Activated effector memory CD4-positive, alpha-beta T cell treated with anti-CD3 and anti-CD28 coated beads, Interleukin-2, amount 50 U/mL, for 16 hours (primary cell): ENCODE measurements around the gene DHTKD1.
"Not testable (repeated sequence)": the region's sequence is repeated elsewhere in the genome, so short reads cannot be mapped to it uniquely, and the experiment has no call there.

Experiments used
- DNase-seq: peaks from one replicate; pipeline ENCODE4 v3.0.0-alpha.2; 2020

Gene DHTKD1

GRCh38 chr10:12063483-12063818, 5.3 kb upstream of the DHTKD1 start:
- no peak for DNase-seq

GRCh38 chr10:12067336-12067735, 1.4 kb upstream of the DHTKD1 start:
- DNase-seq, result no peak

GRCh38 chr10:12071441-12071840, 2.7 kb downstream of the DHTKD1 start:
- not testable (repeated sequence) for DNase-seq

GRCh38 chr10:12073526-12073925, 4.8 kb downstream of the DHTKD1 start:
- DNase-seq, result no peak

GRCh38 chr10:12077580-12078180, 8.9 kb downstream of the DHTKD1 start:
- DNase-seq, result no peak

- DNase-seq, result no peak
Observed at GRCh38 chr10:12081470-12081869, 12.7 kb downstream of the DHTKD1 start.

GRCh38 chr10:12081879-12082557, 13.3 kb downstream of the DHTKD1 start:
- DNase-seq, result no peak

GRCh38 chr10:12088919-12089318, 20.2 kb downstream of the DHTKD1 start:
- no peak for DNase-seq

GRCh38 chr10:12091421-12091820, 22.7 kb downstream of the DHTKD1 start:
- DNase-seq, result no peak

- not testable (repeated sequence) for DNase-seq
Observed at GRCh38 chr10:12097361-12097760, 28.6 kb downstream of the DHTKD1 start.

GRCh38 chr10:12097791-12098190, 29.0 kb downstream of the DHTKD1 start:
- no peak for DNase-seq

- DNase-seq, result no peak
Observed at GRCh38 chr10:12098966-12099365, 30.2 kb downstream of the DHTKD1 start.

- DNase-seq, result no peak
Observed at GRCh38 chr10:12103802-12104201, 35.0 kb downstream of the DHTKD1 start.

GRCh38 chr10:12107781-12108180, 39.0 kb downstream of the DHTKD1 start:
- no peak for DNase-seq

- no peak for DNase-seq
Observed at GRCh38 chr10:12109286-12109685, 40.5 kb downstream of the DHTKD1 start.

- DNase-seq, result no peak
Observed at GRCh38 chr10:12111528-12111927, 42.8 kb downstream of the DHTKD1 start.

GRCh38 chr10:12113627-12114026, 44.9 kb downstream of the DHTKD1 start:
- no peak for DNase-seq

- no peak for DNase-seq
Observed at GRCh38 chr10:12121673-12122072, 52.9 kb downstream of the DHTKD1 start.

GRCh38 chr10:12129222-12130111, 60.7 kb downstream of the DHTKD1 start, which contains the start of gene SEC61A2:
SEC61A2 (plus strand) TSS chr10:12129677; CDS start chr10:12129788, 111 bp downstream.
- DNase-seq, result peak; percentile 100

- DNase-seq, result peak; percentile 76
Observed at GRCh38 chr10:12130237-12130872, 61.6 kb downstream of the DHTKD1 start.

GRCh38 chr10:12135631-12136030, 66.9 kb downstream of the DHTKD1 start:
- DNase-seq, result no peak

- DNase-seq, result no peak
Observed at GRCh38 chr10:12140038-12140437, 71.3 kb downstream of the DHTKD1 start.

GRCh38 chr10:12144538-12144937, 75.8 kb downstream of the DHTKD1 start:
- DNase-seq, result no peak
